HL-60/S4 (cell line): Measurements from ENCODE around the gene PKNOX1.
"Not testable (repeated sequence)": the region's sequence is repeated elsewhere in the genome, so short reads cannot be mapped to it uniquely, and the experiment has no call there.

Experiments used
- in situ Hi-C: fragments of 300-500 bp; cut with MboI; formaldehyde crosslinking; loops from 2 replicates; pipeline ENCODE4 v1.14.3; 2022; ENCODE audit warnings: low sequenced_read_pairs

PKNOX1 gene

DNA sequence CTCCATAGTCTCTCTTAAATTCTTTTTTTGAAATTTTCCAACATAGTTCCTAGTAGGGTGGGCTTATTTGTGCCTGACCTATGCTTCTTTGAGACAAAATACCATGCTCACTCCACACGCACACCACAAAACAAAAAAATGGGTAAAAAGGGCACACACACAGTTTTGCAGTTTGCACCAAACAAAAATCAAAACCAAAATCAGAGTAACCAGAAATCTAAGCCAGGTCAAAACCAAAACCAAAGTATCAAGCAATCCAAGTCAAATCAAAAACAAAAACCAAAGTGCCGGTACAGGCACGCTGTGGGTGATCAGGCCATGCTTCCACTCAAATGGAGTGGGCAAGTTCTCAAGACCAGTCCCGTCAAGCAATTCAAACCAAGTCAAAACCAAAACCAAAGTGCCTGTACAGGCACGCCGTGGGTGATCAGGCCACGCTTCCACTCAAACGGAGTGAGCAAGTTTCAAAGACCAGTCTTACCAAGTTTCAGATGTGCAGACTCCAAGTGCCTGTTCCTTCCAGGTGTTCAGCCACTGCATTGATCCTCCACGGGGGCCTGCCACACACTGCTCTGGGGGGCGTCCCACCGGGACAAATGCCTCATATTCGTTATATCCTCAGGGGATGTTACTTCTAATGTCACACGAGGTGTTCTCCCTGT, 25.1 kb upstream of the PKNOX1 start:
- in situ Hi-C loops = not testable (repeated sequence)

DNA sequence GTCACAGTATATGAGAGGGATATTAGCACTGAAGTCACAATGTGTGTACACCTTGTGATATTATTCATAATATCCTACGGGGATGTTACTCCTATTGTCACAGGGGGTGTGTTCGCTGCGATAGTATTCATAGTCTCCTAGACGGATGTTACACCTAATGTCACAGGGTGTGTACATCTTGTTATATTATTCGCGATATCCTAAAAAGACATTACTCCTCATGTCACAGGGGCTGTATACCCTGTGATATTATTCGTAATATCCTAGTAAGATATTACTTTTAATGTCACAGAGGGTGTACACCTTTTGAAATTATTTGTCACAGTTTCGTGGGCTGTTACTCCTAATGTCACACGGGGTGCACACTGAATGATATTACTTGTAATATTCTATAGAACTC, 23.2 kb upstream of the PKNOX1 start:
- in situ Hi-C loops = not testable (repeated sequence)

DNA sequence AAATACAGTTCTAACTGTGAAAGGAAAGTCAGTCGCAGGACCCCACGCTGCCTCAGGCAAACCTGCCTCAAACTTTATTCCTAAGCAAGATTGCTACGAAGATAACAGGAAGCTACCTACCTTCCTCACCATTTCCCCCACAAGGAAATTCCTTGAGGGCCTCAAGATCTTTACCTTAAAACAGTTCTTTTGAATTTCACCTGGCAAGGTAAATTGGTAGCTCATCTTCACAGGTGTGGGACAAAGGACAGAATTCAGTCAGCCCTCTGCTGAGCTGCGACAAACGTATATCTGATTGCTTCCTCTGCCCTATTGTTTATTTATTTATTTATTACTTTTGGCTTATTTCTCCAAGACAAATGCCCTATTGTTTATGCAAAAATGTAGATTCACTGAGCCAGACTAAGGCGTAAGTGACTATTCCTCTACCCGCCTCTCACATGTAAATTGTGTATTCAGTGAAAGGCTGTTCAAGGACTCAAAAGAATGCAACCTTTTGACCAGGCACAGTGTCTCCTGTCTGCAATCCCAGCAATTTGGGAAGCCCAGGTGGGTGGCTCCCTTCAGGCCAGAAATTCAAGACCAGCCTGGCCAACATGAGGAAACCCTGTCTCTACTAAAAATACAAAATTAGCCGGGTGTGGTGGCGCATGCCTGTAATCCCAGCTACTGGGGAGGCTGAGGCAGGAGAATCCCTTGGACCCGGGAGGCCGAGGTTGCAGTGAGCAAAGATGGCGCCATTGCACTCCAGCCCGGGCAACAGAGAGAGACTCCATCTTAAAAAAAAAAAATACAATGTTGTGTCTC, 17.3 kb upstream of the PKNOX1 start:
- in situ Hi-C loops = no loop called here

DNA sequence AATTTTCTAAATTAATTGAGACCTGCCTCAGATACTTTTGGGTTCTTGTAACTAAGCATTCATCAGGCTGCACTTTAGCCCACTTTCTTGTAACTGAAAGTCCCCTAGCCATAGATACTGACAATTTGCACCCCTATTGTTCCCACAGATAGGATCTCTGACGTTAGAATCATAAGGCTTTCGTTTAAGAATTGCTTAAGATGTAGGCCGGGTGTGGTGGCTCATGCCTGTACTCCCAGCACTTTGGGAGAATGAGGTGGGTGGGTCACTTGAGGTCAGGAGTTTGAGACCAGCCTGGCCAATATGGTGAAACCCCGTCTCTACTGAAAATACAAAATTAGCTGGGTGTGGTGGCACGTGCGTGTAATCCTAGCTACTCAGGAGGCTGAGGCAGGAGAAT, 16.2 kb upstream of the PKNOX1 start:
- in situ Hi-C loops = not testable (repeated sequence)

DNA sequence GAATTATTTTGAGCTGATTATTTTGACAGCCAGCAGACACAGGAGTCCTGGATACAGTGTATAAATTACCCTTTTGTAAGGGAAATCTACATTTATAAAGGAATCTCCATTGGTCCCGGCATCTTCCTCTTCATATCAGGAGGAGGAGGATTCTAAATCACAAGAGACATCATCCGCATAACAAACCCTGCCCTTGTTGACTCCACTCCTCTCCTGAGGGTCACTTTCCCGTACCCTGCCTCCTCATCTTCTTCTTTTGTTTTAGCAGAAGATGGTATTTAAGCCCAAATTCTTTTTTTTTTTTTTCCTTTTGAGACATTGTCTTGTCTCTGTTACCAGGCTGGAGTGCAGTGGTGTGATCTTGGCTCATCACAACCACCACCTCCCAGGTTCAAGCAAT, 14.6 kb upstream of the PKNOX1 start:
- in situ Hi-C loops = no loop called here

DNA sequence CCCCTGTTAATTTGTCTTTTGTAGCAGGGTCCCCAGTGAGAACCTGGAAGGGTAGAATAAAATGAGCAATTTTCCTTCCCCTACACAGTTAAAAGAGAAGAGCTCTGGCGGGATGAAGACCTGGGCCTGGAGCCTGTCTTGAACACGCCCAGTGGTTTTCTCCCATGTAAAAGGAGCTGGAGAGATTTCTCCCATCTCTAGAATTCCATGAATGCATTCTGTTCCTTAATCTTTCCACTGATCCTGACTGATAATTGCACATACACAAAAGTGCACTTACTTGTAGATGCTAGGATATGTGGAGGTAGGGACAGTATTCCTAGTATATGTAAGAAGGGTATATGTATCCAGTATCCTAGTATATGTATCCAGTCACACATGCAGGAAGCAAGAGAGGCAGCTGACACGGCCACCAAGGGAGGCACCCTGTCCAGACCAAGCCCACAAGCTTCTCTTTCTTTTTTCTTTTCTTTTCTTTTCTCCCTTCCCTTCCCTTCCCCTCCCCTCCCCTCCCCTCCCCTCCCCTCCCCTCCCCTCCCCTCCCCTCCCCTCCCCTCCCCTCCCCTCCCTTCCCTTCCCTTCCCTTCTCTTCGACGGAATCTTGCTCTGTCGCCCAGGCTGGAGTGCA, 11.9 kb upstream of the PKNOX1 start:
- in situ Hi-C loops = no loop called here

DNA sequence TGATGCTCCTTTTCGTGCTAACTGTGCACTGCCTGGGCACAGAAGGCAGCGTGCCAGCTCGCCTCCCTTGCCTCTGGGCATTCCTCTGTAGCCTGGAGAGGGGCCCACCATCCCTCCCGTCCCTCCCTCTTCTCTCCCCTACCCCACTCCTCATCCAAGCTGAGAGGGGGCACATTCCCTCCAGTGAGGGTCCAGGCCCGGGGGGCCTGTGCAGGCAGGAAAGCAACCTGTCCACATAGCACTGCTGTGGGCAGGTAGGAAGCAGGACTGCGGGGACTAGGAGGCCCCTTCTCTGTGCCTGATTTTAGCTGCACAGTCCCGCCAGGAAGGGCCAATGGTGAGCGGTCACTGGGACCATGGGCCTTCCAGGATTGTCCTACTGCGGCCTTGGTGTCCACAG, 10.3 kb upstream of the PKNOX1 start:
- in situ Hi-C loops = no loop called here

DNA sequence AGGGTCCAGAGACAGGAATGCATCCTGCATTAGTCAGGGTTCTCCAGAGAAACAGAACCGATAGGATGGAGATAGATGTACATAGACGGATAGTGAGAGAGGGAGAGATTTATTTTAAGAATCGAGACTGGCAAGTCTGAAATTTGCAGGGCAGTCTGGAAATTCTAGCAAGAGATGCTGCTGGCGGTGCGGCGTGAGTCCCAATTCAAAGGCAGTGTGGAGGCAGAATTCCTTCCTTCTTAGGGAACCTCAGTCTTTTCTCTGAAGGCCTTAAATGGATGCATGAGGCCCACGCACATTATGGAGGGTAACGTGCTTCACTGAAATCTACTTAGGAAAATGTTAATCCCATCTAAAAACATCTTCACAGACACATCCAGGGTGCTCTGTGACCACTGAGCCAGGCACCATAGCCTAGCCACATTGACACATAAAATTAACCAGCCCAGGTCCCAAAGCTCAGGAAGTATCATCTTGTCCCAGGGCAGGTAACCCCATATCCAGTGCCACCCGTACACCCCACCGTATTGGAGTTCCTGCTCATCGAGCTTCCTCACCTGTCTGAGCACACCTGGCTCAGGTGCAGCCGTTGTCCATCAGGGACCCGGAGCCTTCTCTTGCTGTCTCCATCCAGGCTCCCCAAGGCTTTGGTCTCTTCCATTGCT, 9.7 kb upstream of the PKNOX1 start:
- in situ Hi-C loops = no loop called here

DNA sequence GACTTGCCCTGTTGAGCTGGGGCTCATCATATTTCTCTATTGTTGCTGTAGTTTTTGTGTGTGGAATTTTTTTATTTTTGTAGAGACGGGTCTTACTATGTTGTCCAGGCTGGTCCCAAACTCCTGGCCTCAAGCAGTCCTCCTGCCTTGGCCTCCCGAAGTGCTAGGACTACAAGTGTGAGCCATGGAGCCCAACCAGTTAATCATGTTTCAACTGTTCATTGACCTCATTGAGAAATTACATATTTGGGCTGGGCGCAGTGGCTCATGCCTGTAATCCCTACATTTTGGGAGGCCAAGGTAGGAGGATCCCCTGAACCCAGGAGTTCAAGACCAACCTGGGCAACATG, 9.2 kb upstream of the PKNOX1 start:
- in situ Hi-C loops = no loop called here

DNA sequence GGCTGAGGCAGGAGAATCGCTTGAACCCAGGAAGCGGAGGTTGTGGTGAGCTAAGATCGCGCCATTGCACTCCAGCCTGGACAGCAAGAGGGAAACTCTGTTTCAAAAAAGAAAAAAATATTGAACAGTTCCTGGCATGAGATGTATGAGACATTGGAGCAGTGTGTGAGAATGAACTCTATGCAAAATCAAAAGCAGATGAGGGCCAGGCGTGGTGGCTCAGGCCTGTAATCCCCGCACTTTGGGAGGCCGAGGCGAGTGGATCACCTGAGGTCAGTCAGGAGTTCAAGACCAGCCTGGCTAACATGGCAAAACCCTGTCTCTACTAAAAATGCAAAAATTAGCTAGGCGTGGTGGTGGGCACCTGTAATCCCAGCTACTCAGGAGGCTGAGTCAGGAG, 6.7 kb upstream of the PKNOX1 start:
- in situ Hi-C loops = not testable (repeated sequence)

DNA sequence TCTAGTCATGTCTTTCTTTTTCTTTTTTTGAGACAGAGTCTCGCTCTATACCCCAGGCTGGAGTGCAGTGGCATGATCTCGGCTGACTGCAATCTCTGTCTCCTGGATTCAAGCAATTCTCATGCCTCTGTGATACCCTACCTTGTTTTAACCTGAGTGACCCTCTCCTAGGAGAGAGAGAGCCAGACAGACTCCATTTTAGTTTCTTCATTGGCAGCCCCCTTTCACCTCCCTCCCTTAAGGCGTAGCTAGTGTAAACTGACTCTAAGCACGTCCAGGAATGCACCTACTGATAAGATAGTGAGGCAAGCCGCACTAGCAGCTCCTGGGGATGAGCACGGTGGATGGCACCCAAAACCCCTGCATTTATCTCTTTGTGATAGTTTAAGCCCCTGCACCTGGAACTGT, 5.2 kb upstream of the PKNOX1 start:
- in situ Hi-C loops = no loop called here

DNA sequence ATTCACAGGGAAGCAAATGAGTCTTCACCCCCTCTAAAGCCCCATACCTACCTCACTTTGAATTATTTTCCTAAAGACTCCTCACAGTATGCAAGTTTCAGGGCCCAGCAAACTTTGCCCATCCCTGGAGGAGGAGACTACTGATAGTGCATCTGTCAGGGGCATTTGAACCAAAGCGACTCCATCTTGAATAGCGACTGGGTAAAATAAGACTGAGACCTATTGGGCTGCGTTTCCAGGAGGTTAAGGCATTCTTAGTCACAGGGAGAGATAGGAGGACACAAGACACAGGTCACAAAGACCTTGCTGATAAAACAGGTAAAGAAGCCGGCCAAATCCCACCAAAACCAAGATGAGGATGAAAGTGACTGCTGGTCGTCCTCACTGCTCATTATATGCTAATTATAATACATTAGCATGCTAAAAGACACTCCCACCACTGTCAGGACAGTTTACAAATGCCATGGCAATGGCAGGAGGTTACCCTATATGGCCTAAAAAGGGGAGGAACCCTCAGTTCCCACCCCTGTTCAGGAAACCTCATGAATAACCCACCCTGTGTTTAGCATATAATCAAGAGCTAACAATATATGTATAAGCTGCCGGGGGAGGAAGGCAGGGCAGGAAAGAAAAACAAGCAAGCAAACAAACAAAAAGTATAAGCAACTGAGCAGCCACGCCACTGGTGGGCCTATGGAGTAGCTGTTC, 3.3 kb upstream of the PKNOX1 start:
- in situ Hi-C loops = no loop called here

DNA sequence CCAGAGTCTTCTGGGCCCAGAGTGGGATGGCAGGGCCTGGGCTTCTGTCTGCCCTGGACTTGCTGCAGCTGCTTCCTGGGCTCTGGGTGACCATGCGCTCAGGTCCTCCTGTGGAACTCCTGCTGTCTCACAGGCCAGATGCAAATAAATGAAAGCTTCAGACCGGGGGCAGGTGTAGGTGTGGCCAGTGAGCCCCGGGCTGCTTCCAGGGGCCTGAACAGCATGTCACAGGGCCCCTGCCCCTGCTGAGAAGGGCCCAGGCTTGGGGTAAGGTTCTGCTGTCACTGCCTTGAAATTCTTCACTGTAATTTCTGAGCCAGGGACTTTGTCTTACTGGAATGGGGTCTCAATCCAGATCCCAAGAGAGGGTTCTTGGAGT, 2.5 kb upstream of the PKNOX1 start:
- in situ Hi-C loops = no loop called here

DNA sequence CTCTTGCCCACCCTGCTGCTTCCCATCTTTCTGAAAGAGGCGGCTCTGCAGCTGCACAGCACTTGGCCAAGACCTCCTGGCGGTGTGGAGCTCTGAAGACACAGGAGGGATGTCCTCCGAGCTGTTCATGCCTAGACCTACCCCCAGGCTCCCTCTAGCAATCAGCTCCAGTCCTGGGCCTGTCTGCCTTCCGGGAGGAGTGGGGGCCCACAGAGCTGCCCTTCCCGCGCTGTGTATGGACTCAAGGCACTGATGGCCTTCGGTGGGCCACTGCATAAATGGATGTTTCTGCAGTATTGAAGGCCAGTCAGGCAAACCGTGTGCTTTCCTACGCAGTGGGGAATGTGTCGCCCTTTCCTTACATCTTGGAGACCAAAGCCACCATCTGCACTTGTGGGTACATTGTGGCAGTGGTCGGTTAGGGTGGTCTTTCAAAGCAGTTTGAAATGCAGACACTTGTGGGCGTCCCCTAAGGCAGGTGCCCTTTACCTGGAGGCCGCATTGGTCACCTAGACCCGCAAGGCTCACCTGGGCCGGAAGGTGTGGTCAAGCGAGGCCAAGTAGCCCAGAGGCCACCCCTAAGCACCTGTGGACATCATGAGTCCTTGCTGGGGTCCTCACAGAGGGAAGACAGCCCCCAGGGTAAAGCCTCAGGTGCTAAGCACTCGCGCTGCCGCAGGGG, 912 bp upstream of the PKNOX1 start:
- in situ Hi-C loops = no loop called here

DNA sequence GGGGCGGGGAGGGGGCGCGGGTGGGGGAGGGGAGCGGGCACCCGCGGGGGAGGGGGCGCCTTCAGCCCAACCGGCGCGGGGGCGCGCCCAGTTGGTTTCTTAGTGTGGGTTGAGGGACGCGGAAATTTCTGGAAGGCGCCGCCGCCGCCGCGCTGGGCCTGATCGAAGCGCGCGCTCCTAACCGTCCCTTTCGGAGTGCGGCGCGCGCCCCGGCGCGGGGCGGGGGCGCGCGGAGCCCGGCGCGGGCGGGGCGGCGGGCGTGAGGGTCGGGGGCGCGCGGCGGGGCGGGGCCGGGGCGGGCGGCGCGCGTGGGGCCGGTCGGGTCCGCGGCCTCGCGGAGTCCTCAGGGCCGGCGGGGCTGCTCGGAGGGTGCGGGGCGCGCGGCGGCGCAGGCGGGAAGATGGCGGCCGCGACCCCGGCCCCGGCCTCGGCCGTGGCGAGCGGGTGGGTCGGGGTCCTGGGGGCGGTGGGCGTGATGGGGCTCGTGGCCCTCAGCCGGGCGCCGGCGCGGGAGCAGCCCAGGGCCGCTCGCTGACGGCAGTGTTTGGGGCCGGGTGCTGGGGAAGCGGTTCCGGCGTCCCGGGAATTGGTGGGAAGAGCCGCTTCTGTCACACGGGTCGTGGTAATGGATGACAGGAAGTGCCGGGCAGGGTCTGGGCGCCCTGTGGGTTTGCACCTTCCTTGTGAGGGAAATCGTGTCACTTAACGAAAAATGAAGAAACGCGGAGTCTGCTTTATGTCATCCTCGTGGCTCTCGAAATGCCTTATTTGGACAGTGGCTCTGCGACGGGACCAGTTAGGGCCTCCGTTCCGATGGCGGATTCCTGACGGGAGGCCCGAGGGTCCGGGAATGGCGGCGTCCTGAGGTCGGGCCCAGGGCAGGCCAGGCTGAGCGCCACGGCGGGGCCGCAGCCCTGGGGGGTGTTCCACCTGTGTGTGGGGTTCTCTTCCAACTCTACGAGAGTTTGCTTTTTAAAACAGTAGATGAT, 764 bp downstream of the PKNOX1 start:
- in situ Hi-C loops = loop anchor here (5.0 kb wide), 1 partner anchor 47 kb away; no protein-coding TSS in a partner anchor

DNA sequence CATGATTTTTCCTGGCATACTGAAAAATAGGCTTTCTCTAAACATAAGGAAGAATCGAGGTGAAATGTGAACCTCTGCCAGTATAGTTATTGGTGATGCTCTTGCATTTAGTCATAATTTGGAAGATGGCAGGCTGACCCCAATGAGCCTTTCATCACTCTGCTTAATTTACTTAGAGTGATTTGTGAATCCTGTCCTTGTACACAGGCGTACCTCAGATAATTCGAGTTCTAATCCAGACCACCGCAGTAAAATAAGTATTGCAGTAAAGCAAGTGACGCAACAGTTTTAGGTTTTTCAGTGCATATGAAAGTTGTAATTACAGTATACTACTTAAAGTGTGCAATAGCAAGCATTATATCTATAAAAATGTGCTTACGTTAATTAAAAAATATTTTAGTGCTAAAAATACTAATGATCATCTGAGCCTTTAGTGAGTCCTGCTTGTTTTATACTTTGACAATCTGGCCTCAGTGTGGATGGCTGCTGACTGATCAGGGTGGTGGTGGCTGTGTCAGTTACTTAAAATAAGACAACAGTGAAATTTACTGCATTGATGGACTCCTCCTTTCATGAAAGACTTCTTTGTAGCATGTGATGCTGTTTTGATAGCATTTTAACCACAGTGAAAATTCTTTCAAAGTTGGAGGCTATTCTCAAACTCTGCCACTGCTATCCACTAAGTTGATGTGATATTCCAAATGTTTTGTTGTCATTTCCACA, 1.7 kb downstream of the PKNOX1 start:
- in situ Hi-C loops = loop anchor here (5.0 kb wide), 1 partner anchor 46 kb away; no protein-coding TSS in a partner anchor

DNA sequence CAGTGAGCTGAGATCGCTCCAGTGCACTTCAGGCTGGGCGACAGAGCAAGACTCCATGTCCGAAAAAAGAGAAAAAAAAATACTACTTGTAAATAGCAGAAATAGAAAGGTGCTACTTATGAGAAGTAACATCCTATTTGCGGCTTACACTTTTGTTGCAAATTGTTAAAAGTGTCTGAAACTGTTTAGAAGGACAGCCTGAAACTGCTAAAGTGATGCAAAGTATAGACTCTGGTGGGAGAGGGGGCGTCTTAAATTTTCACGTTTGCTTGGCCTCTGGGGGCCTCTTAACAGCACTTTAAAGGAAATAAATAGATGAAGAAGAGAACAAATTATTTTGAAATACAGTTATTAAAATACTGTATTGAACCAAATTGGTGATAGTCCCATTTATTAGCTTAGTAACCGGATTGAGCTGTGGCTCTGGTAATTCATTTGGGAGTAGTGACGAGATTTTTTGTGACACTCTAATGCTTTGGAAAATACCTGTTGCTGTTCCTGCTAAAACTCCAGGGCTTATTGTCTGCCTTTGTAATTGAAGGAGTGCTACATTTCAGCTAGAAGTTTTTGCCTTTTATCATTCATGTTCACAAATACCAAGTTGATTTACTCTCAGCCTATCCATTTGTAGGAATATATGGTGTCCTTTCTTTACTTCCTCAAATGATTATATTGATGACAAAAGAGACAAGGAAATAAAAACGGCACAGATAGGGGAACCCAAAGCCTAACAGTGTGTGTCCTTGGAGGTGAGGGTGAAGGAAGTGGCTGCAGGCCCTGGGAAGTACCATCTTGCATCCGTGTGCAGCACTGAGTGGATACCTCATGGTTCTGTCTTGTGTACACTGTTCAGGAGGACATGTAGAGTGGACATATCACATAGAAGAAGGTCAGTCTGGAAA, 6.2 kb downstream of the PKNOX1 start:
- in situ Hi-C loops = no loop called here

DNA sequence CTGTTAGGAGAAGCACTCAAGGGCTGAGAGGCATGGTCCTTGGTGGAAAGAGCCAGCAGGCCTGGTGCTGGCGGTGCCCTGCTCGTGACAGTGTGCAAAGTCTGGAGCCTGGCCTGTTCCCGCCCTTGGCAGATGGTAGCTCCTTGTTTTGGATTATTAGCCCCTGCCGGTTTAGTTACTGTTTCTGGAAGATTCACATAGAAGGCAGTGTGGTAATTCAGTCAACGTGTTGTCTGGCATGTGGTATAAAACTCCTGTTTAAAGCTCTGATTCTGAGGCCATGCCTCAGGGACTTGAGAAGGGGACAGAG, 6.8 kb downstream of the PKNOX1 start:
- in situ Hi-C loops = no loop called here
